SW 1271 (cell line): ENCODE results near the gene B4GALT7.
"Not testable (repeated sequence)": the region's sequence is repeated elsewhere in the genome, so short reads cannot be mapped to it uniquely, and the experiment has no call there.

Experiments
- DNase-seq, 2 experiments: peaks; one replicate each; lab custom pipeline; 2025; lab: John Stamatoyannopoulos, UW

Gene B4GALT7, protein sequence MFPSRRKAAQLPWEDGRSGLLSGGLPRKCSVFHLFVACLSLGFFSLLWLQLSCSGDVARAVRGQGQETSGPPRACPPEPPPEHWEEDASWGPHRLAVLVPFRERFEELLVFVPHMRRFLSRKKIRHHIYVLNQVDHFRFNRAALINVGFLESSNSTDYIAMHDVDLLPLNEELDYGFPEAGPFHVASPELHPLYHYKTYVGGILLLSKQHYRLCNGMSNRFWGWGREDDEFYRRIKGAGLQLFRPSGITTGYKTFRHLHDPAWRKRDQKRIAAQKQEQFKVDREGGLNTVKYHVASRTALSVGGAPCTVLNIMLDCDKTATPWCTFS

DNA sequence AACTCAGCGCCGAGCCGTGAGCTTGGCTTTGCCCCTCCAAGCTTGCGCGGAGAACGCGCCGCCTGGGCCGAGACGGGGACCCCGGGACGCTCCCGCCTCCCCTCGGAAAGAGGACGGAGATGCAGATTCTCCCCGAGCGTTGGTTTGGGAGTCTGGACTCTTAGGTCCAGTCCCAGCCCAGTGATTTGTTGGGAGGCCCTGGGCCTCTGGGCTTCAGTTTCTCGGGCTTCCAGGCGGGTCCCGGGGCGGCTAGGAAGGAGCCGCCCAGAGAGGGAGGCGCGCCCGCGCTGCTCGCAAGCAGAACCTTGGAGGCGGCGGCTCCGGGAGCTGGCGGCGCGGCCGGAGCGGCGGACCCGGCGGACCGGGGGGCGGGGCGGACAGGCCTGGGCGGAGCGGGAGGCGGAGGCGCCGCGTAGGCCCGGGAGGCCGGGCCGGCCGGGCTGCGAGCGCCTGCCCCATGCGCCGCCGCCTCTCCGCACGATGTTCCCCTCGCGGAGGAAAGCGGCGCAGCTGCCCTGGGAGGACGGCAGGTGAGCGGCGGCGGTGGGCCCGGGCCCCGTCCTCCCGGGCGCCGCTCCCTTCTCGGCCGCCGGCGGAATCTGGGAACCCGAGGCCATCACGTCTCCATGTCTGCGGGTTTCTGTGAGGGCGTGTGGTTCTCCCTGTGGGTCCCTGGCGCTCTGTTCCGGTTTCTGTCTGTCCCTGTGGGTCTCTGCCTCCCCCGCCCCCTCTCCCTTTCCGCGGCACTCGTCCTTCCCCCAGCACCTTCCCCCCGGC is at the start of gene B4GALT7:
Gene B4GALT7 (plus strand): TSS at position 402 of the 777 bp plus-strand sequence. CDS start 79 bp downstream, at position 481.
- DNase-seq: peak in 1 of 2 experiments; percentile 77

DNA sequence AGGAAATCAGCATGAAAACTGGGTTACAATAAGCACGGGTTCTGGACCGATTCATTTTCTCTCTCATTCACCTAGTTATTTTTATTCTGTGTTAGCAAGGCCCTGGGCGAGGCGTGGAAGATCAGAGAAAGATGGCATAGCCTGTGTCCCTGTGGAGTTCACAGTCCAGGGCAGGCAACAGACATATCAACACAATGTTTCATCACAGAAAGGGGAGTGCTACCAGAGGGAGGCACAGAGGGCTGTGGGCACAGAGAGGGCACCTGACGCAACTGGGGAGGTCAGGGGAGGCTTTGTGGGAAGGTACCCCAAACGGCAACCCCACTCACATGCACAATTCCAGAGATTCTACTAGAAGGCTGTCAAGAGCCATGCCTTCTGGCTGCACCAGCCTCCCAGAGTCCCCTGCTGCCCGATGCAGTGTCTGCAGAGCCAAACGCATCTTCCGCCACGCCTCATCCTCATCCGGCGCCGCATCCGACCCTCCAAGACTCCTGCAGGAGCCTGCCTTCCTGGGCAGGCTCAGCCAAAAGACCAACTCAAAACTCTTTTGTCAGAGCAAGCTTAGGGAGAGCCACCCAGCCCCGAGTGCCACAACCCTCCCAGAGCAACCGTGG is 47.0 kb upstream of the B4GALT7 start:
- no peak for DNase-seq

GRCh38 chr5:177553671-177554429 is 46.1 kb upstream of the B4GALT7 start:
- no peak for DNase-seq

GRCh38 chr5:177554474-177555111 is 45.3 kb upstream of the B4GALT7 start, which contains the start of gene FAM193B:
Gene FAM193B (minus strand): TSS chr5:177554563. CDS start chr5:177554458, 105 bp downstream.
- peak; percentile 90 to 91 for DNase-seq

GRCh38 chr5:177555228-177555627 is 44.7 kb upstream of the B4GALT7 start:
- DNase-seq: no peak

GRCh38 chr5:177555665-177556064 is 44.3 kb upstream of the B4GALT7 start:
- DNase-seq: no peak

GRCh38 chr5:177557041-177557647 is 42.8 kb upstream of the B4GALT7 start:
- no peak for DNase-seq

- no peak for DNase-seq
Observed at GRCh38 chr5:177557796-177558195, 42.1 kb upstream of the B4GALT7 start.

GRCh38 chr5:177559446-177559941 is 40.4 kb upstream of the B4GALT7 start:
- not testable (repeated sequence) for DNase-seq

- DNase-seq: no peak
Observed at GRCh38 chr5:177565046-177565445, 34.9 kb upstream of the B4GALT7 start.

- no peak for DNase-seq
Observed at GRCh38 chr5:177568326-177568725, 31.6 kb upstream of the B4GALT7 start.

DNA sequence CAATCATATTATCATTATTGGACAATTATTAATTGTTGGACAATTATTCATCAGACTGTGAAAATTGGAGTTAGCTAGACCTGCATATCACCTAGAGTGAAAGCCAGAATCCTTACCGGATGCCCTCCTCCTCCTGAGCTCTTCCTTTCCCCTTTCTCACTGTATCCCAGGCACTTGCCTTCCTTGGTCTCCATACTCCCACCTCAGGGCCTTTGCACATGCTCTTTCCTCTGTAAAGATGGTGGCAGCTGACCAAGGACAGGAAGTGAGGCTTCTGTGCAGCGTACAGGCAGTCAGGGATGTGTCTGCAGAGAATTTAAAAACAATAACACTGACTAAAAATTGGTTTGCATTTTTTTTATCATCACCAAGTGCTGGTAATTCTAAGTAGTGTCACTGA is 30.0 kb upstream of the B4GALT7 start:
- DNase-seq: no peak

- no peak for DNase-seq
Observed at GRCh38 chr5:177575488-177575887, 24.4 kb upstream of the B4GALT7 start.

- DNase-seq: no peak
Observed at GRCh38 chr5:177576169-177576568, 23.8 kb upstream of the B4GALT7 start.

DNA sequence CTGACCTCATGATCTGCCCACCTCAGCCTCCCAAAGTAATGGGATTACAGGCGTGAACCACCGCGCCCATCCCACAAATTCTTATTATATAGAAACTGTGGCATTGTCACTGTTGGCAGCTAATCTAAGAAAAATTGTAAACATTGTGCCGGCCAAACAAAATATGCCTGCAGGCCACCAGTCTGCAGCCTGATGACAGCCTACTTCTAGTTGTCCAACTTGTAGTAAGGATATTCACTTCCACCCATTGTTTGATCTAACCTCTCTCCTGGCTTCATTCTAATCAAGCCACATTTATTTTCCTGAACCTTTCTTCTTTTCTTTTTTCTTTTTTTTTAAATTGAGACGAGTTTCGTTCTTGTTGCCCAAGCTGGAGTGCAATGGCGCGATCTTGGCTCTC is 21.6 kb upstream of the B4GALT7 start:
- DNase-seq: no peak

GRCh38 chr5:177588413-177588909 is 11.5 kb upstream of the B4GALT7 start:
- DNase-seq: no peak

GRCh38 chr5:177590406-177590805 is 9.5 kb upstream of the B4GALT7 start:
- DNase-seq: no peak

DNA sequence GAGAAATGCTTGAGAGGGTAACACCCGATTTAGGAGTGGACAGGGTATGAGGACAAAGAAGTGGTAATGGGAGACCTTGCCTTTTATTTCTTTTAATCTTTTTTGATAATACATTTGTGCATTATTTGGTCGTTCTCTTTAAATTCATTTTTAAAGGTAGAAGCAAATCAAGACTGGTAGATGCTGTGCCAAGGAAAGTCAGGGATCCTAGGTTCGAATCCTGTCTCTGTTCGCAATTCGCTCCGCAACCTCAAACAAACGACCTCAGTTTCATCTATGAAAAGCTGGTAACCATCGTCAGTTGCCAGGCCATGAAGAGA is 8.3 kb upstream of the B4GALT7 start:
- DNase-seq: no peak

- DNase-seq: peak; percentile 55 to 76
Observed at GRCh38 chr5:177592010-177592834, 7.7 kb upstream of the B4GALT7 start, which contains the start of gene TMED9. Gene TMED9 (plus strand): TSS chr5:177592203. CDS start chr5:177592215, 12 bp downstream.

GRCh38 chr5:177592905-177593304 is 7.0 kb upstream of the B4GALT7 start:
- DNase-seq: no peak
